GM19035 (cell line): ENCODE results near the gene B3GALT6.

Experiments
- ATAC-seq: cut with Tn5 transposase; IDR thresholded peaks from one replicate; pipeline ENCODE4 v1.9.1; 2021; ENCODE audit not compliant: unreplicated experiment

Gene B3GALT6

GRCh38 chr1:1259540-1259939, 27.5 kb downstream of the B3GALT6 start:
- ATAC-seq = no peak

- no peak for ATAC-seq
These were observed 28.0 kb downstream of the B3GALT6 start for GRCh38 chr1:1259951-1260600.

GRCh38 chr1:1260843-1261560, 29.0 kb downstream of the B3GALT6 start:
- ATAC-seq = no peak

- no peak for ATAC-seq
These were observed 30.0 kb downstream of the B3GALT6 start for GRCh38 chr1:1262071-1262470.

- no peak for ATAC-seq
These were observed 30.7 kb downstream of the B3GALT6 start for GRCh38 chr1:1262758-1263157.

GRCh38 chr1:1264026-1264425, 32.0 kb downstream of the B3GALT6 start:
- ATAC-seq = no peak

- no peak for ATAC-seq
These were observed 32.8 kb downstream of the B3GALT6 start for GRCh38 chr1:1264868-1265272.

GRCh38 chr1:1267488-1268283, 35.6 kb downstream of the B3GALT6 start:
- no peak for ATAC-seq

- no peak for ATAC-seq
These were observed 36.2 kb downstream of the B3GALT6 start for GRCh38 chr1:1268284-1268682.

- ATAC-seq = no peak
These were observed 38.8 kb downstream of the B3GALT6 start for GRCh38 chr1:1270813-1271212.

- ATAC-seq = no peak
These were observed 40.5 kb downstream of the B3GALT6 start for GRCh38 chr1:1272341-1273208.

- ATAC-seq = peak; percentile 4
These were observed 41.1 kb downstream of the B3GALT6 start for GRCh38 chr1:1273209-1273511.

GRCh38 chr1:1273512-1274298, 41.7 kb downstream of the B3GALT6 start, which contains the start of gene UBE2J2:
UBE2J2 (minus strand) TSS chr1:1273854; CDS start chr1:1267992, 5,862 bp downstream.
- peak; percentile 79 for ATAC-seq

GRCh38 chr1:1274299-1274930, 42.4 kb downstream of the B3GALT6 start:
- ATAC-seq = peak; percentile 9

- no peak for ATAC-seq
These were observed 42.9 kb downstream of the B3GALT6 start for GRCh38 chr1:1274931-1275431.

- no peak for ATAC-seq
These were observed 43.8 kb downstream of the B3GALT6 start for GRCh38 chr1:1275836-1276235.

- no peak for ATAC-seq
These were observed 46.6 kb downstream of the B3GALT6 start for GRCh38 chr1:1278620-1279019.

GRCh38 chr1:1279028-1279427, 47.0 kb downstream of the B3GALT6 start:
- no peak for ATAC-seq

- no peak for ATAC-seq
These were observed 48.9 kb downstream of the B3GALT6 start for GRCh38 chr1:1280782-1281481.
